K562 (cell line): ENCODE measurements around the gene TUBA1A. TPM values are rescaled to one million over a fixed set of nuclear protein-coding genes. Genes with fewer than 3 reads are reported as not detected.

Experiments
- ATAC-seq: fragments of 200-7000 bp; cut with Tn5 transposase; 3 replicates; pipeline ENCODE4 v1.9.1; 2020; ENCODE audit warnings: moderate library complexity
- BruUV-seq: library from RNA; stranded (reverse); fragments of 400-500 nt; replicated peaks from 2 replicates; lab custom pipeline; 2021; lab: Mats Ljungman, UMichigan
- CTCF ChIA-PET: fragments of 300-600 bp; formaldehyde crosslinking; extraction: SDS; loops from one replicate; lab custom pipeline; 2021; ENCODE audit warnings: low intra/inter-chr PET ratio; lab: Yijun Ruan, JAX
- POLR2A ChIA-PET: fragments of 300-600, 350-650 bp; sonication (Branson Sonifier 250); formaldehyde crosslinking; extraction: SDS; loops from one replicate; lab custom pipeline; 2021; ENCODE audit warnings: antibody characterized with exemption, inconsistent platforms; lab: Yijun Ruan, JAX
- DNase-seq, 4 experiments: peaks; one replicate each; pipeline versions ENCODE4 v3.0.0 to v3.0.0-alpha.2; 2011 to 2018; ENCODE audit warnings: low spot score in 3 of 4, mixed read lengths in 3 of 4; ENCODE audit errors: extremely low read depth in 1 of 4
- FAIRE-seq: peaks from 2 replicates; lab custom pipeline; 2011; peaks lifted over from hg19 to GRCh38; lab: Jason Lieb, UNC
- H2AFZ ChIP-seq: 2 replicates; pipeline ENCODE4 v1.6.0; 2011; ENCODE audit warnings: low read depth, low read length, control low read depth, inconsistent platforms
- H3K27ac ChIP-seq: fragments of 200-600 bp; 3 replicates; pipeline ENCODE4 v1.8.0; 2011; ENCODE audit warnings: low read depth, mild to moderate bottlenecking, control low read depth, inconsistent platforms, low read length, moderate library complexity, mixed read lengths; ENCODE audit errors: extremely low read depth
- H3K27me3 ChIP-seq, 2 experiments: fragments of 300-600 bp in 1 of 2; 2 replicates in 1 of 2; 3 replicates in 1 of 2; pipeline versions ENCODE4 v1.6.0 to v1.8.0; 2011; ENCODE audit warnings: inconsistent platforms in 2 of 2, low read length in 2 of 2, mild to moderate bottlenecking in 1 of 2, mixed read lengths in 1 of 2, moderate library complexity in 1 of 2; ENCODE audit not compliant: control insufficient read depth in 2 of 2, insufficient read depth in 2 of 2
- H3K36me3 ChIP-seq: fragments of 300-600 bp; 3 replicates; pipeline ENCODE4 v1.8.0; 2011; ENCODE audit warnings: mild to moderate bottlenecking, low read length, inconsistent platforms; ENCODE audit not compliant: control insufficient read depth, insufficient read depth
- H3K4me1 ChIP-seq, 2 experiments: fragments of 200-600 bp in 1 of 2; replicated peaks in 1 of 2; 2 replicates in 1 of 2; 3 replicates in 1 of 2; pipeline versions ENCODE4 v1.5.1 to v1.8.0; 2011; ENCODE audit warnings: inconsistent platforms in 2 of 2, low read length in 2 of 2, mild to moderate bottlenecking in 1 of 2, mixed read lengths in 1 of 2, moderate library complexity in 1 of 2; ENCODE audit not compliant: control insufficient read depth in 2 of 2, insufficient read depth in 2 of 2
- H3K4me2 ChIP-seq: 2 replicates; pipeline ENCODE4 v1.6.1; 2011; ENCODE audit warnings: low read length, control low read depth, inconsistent platforms, mixed read lengths; ENCODE audit not compliant: insufficient read depth
- H3K4me3 ChIP-seq: fragments of 200-600 bp; sonication (generic), shearing (Covaris generic); 2 replicates; pipeline ENCODE4 v1.5.1; 2016; ENCODE audit warnings: control low read depth, inconsistent platforms
- H3K79me2 ChIP-seq: fragments of 200-600 bp; 3 replicates; pipeline ENCODE4 v1.8.0; 2011; ENCODE audit warnings: low read length, inconsistent platforms; ENCODE audit not compliant: control insufficient read depth, insufficient read depth
- H3K9ac ChIP-seq, 2 experiments: 2 replicates each; pipeline versions ENCODE4 v1.6.0 to v1.6.1; 2011; ENCODE audit warnings: low read depth in 2 of 2, low read length in 2 of 2, control low read depth in 1 of 2, inconsistent platforms in 1 of 2, mild to moderate bottlenecking in 1 of 2, mixed read lengths in 1 of 2; ENCODE audit not compliant: insufficient read depth in 1 of 2
- H3K9me1 ChIP-seq: one replicate; pipeline ENCODE4 v1.6.0; 2011; ENCODE audit warnings: inconsistent platforms, mild to moderate bottlenecking, low read length, moderate library complexity; ENCODE audit not compliant: control insufficient read depth, insufficient read depth
- H3K9me3 ChIP-seq: replicated peaks from 2 replicates; pipeline ENCODE4 v1.5.1; 2011; ENCODE audit warnings: low read depth, low read length, inconsistent platforms; ENCODE audit not compliant: control insufficient read depth, insufficient read depth
- H4K20me1 ChIP-seq: replicated peaks from 2 replicates; pipeline ENCODE4 v1.6.1; 2011; ENCODE audit warnings: low read length, inconsistent platforms, mixed read lengths; ENCODE audit not compliant: control insufficient read depth, insufficient read depth
- DPF2 ChIP-seq: fragments of 450-650 bp; IDR thresholded peaks from 2 replicates; pipeline ENCODE4 v1.6.1; 2016
- HDAC1 ChIP-seq, 2 experiments: fragments of 450-650 bp; IDR thresholded peaks; 2 replicates each; pipeline ENCODE4 v1.6.1; 2016 to 2017; ENCODE audit warnings: inconsistent platforms in 1 of 2, mild to moderate bottlenecking in 1 of 2, moderate library complexity in 1 of 2
- HIVEP1 ChIP-seq: fragments of 250-450 bp; sonication (Bioruptor Pico); IDR thresholded peaks from 2 replicates; pipeline ENCODE4 v1.4.0; 2020; ENCODE audit warnings: mild to moderate bottlenecking
- KAT2B ChIP-seq: IDR thresholded peaks from one replicate; pipeline ENCODE4 v1.6.1; 2012; ENCODE audit warnings: low read depth, mild to moderate bottlenecking, control low read depth, inconsistent platforms, low read length, moderate library complexity
- NUFIP1 ChIP-seq: fragments of 450-650 bp; IDR thresholded peaks from 2 replicates; pipeline ENCODE4 v1.6.1; 2018; ENCODE audit not compliant: partially characterized antibody
- ZC3H11A ChIP-seq: IDR thresholded peaks from 2 replicates; pipeline ENCODE4 v1.6.1; 2012; ENCODE audit warnings: low read depth, low read length, improper control_type of control experiment
- ZNF175 ChIP-seq: fragments of 200-800 bp; sonication (Bioruptor generic); IDR thresholded peaks from 2 replicates; pipeline ENCODE4 v1.6.1; 2016; ENCODE audit warnings: low read depth, mild to moderate bottlenecking, missing genetic modification characterization, missing compliant biosample characterization
- WGBS: fragments of 100-300 bp; shearing (Covaris generic); methylation state at CpG from one replicate; pipeline ENCODE4 v1.1.6; 2016; ENCODE audit warnings: low coverage, mixed read lengths; ENCODE audit not compliant: insufficient coverage; ENCODE audit errors: missing lambda C conversion rate; 5-methylcytosine and 5-hydroxymethylcytosine counted together
- in situ Hi-C: fragments of 300-500 bp; cut with MboI; formaldehyde crosslinking; loops from 4 replicates; pipeline ENCODE4 v1.15.0; 2018; ENCODE audit warnings: inconsistent platforms, mixed read lengths
- intact Hi-C: fragments of 100-400 bp; cut with micrococcal nuclease; formaldehyde crosslinking; loops from 2 replicates; pipeline ENCODE4 v1.14.2; 2022
- polyA plus RNA-seq, 8 experiments: library from polyadenylated mRNA; depleted of rRNA in 4 of 8; stranded (reverse) in 5 of 8; unstranded in 3 of 8; fragments of >200 nt; fragmentation: Nextera tagmentation in 2 of 8; fragmentation: Illumina TruSeq in 1 of 8; extraction: Ambion mirVana in 2 of 8; extraction: Trizol in 1 of 8; gene quantifications; 2 replicates each; pipeline versions ENCODE4 v1.2.1 to v1.2.3, GENCODE V29; 2011 to 2014; ENCODE audit warnings: inconsistent platforms in 1 of 8, missing spikeins in 1 of 8
- total RNA-seq, 7 experiments: library from RNA; depleted of rRNA in 6 of 7; stranded (reverse); fragments of >200 nt in 6 of 7; fragmentation: Illumina TruSeq in 2 of 7; extraction: Trizol in 2 of 7; gene quantifications; 2 replicates each; pipeline versions ENCODE4 v1.2.1 to v1.2.3, GENCODE V29; 2011 to 2021; ENCODE audit warnings: low replicate concordance in 1 of 7
- TF ChIP-seq, protein P1 (sequence below): sonication (generic); formaldehyde crosslinking; IDR thresholded peaks from 2 replicates; pipeline ENCODE4 v1.5.0; 2020; ENCODE audit warnings: missing genetic modification reagents
- TF ChIP-seq, protein P2 (sequence below), 2 experiments: fragments of 450-650 bp; formaldehyde crosslinking in 1 of 2; IDR thresholded peaks; 2 replicates each; pipeline versions ENCODE4 v1.4.0 to v1.6.1; 2014 to 2020; ENCODE audit warnings: mild to moderate bottlenecking in 2 of 2, borderline replicate concordance in 1 of 2, low read depth in 1 of 2
- TF ChIP-seq, protein P3 (sequence below): fragments of 250-450 bp; sonication (Bioruptor Pico); IDR thresholded peaks from 2 replicates; pipeline ENCODE4 v1.5.0; 2021; ENCODE audit warnings: mild to moderate bottlenecking, moderate library complexity

The TUBA1A gene
- total and polyA plus RNA-seq, 9 of the 15 experiments (the other 6 are each of a cell fraction or from before 2014, with no cell fraction given) = 7.4 to 45.1 (median 11.9) TPM

DNA sequence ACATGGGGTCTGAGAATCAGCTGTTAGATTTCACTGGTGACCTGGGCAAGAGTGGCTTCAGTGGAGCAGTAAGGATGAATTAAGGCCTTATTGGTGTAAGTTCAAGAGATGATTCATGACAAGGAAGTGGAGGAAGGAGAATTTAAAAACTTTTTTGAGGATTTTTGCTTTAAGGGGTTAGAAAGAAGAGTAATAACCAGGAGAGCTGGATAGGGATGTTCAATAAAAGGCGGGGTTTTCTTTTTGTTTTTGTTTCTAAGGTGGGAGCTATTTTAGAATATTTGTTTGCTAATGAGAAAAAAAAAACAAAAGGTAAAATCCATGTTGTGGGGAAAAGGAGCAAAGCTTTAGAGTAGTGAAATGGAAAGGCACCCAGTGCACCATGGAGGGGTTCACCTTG, 42.5 kb downstream of the TUBA1A start:
- intact Hi-C loops = no loop called here
- H3K9ac ChIP-seq = no peak overlapping the region
- H3K9me3 ChIP-seq = no peaks in the 10 kb centered on the region
- H3K36me3 ChIP-seq = no peaks in the 10 kb centered on the region
- 91% methylated on average over 1 of the region's 1 CpG for WGBS
- BruUV-seq = TSS peak; percentile 26
- no peak overlapping the region for H3K4me3 ChIP-seq
- no peak overlapping the region for H2AFZ ChIP-seq
- CTCF ChIA-PET = no interaction called here
- H3K4me1 ChIP-seq = peaks cover 0 to 4% of the 10 kb centered on the region in 2 experiments; a peak in 2 of 5 replicates
- H3K27me3 ChIP-seq = no peaks in the 10 kb centered on the region
- ATAC-seq = no peak
- POLR2A ChIA-PET = interaction anchor here (1.0 to 10.5 kb wide), 2 partner anchors 15 to 54 kb away, joined by 3 to 151 read pairs; partner anchors contain the start of gene TUBA1B
- in situ Hi-C loops = no loop called here
- H3K79me2 ChIP-seq = no peaks in the 10 kb centered on the region
- no peak overlapping the region for H3K4me2 ChIP-seq
- FAIRE-seq = no peak
- no peak for DNase-seq
- no peaks in the 10 kb centered on the region for H3K9me1 ChIP-seq
- no peaks in the 10 kb centered on the region for H4K20me1 ChIP-seq
- H3K27ac ChIP-seq = no peak overlapping the region
- TF ChIP-seq, protein P1, sequence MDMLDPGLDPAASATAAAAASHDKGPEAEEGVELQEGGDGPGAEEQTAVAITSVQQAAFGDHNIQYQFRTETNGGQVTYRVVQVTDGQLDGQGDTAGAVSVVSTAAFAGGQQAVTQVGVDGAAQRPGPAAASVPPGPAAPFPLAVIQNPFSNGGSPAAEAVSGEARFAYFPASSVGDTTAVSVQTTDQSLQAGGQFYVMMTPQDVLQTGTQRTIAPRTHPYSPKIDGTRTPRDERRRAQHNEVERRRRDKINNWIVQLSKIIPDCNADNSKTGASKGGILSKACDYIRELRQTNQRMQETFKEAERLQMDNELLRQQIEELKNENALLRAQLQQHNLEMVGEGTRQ = no peak
- TF ChIP-seq HIVEP1 (CRISPR knock-in tag) (no peak), KAT2B (no peak), DPF2 (no peak), ZNF175 (no peak), HDAC1 (IDR thresholded peaks at IDR 0.05) (no peak), ZC3H11A (no peak), NUFIP1 (no peak)
- TF ChIP-seq, protein P2, sequence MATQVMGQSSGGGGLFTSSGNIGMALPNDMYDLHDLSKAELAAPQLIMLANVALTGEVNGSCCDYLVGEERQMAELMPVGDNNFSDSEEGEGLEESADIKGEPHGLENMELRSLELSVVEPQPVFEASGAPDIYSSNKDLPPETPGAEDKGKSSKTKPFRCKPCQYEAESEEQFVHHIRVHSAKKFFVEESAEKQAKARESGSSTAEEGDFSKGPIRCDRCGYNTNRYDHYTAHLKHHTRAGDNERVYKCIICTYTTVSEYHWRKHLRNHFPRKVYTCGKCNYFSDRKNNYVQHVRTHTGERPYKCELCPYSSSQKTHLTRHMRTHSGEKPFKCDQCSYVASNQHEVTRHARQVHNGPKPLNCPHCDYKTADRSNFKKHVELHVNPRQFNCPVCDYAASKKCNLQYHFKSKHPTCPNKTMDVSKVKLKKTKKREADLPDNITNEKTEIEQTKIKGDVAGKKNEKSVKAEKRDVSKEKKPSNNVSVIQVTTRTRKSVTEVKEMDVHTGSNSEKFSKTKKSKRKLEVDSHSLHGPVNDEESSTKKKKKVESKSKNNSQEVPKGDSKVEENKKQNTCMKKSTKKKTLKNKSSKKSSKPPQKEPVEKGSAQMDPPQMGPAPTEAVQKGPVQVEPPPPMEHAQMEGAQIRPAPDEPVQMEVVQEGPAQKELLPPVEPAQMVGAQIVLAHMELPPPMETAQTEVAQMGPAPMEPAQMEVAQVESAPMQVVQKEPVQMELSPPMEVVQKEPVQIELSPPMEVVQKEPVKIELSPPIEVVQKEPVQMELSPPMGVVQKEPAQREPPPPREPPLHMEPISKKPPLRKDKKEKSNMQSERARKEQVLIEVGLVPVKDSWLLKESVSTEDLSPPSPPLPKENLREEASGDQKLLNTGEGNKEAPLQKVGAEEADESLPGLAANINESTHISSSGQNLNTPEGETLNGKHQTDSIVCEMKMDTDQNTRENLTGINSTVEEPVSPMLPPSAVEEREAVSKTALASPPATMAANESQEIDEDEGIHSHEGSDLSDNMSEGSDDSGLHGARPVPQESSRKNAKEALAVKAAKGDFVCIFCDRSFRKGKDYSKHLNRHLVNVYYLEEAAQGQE (IDR thresholded peaks at IDR 0.05; ENCODE audit: borderline replicate concordance) = no peak
- TF ChIP-seq, protein P2 (CRISPR knock-in tag; IDR thresholded peaks at IDR 0.05; ENCODE audit: low read depth) = no peak
- TF ChIP-seq, protein P3, sequence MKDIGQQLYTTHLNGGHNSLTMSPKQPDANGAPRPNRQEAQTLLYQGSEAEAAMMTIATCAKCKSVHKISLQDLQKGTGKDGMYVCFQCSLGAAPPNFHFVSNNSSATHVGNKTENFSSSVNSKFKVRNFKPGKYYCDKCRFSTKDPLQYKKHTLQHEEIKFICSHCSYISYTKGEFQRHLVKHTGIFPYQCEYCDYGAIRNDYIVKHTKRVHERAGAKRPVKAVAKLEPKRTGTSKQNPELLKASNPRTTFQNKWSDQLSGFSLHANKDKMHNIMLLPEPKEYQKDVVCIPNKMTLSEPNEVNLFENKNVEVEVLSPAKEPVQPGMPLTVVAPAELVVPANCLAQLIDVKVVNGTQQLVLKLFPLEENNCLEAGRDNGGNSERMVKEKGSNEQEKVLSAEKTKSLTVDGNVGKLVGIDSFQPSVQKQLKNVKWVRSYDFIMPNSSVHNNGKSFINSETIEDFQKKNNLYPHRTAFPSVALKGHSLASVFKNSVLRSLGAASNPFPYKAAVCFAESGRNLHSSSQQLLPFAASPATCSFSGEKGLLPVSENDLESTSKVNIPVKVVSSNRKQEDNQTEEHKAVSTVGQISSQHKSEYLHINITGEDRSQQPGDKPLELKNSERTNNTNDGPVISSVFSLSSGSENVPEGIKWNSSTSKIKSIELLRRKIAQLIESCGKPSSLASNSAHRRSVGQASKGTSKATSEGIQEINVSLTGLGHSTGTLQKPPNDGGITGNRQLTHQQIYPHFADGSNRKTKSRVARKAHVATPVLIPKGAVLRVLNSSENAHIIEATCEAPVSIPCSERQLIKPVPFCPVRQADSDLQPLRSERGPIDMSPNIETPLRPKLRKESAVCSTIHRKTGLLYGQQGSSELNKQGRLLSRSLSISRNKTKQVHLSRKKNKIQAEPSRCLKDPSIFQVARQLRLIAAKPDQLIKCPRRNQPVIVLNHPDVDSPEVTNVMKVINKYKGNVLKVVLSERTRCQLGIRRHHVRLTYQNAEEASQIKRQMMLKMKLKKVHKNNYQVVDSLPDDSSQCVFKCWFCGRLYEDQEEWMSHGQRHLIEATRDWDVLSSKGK (CRISPR knock-in tag) = no peak
